Pulmonary artery endothelial cell (primary cell): ENCODE measurements around the gene CHCHD6. TPM values are rescaled to one million over a fixed set of nuclear protein-coding genes. Genes with fewer than 3 reads are reported as not detected.

Source experiments
- DNase-seq: peaks from one replicate; pipeline ENCODE4 v3.0.0-alpha.2; 2011; ENCODE audit warnings: low read depth, low spot score
- total RNA-seq: library from RNA; depleted of rRNA; stranded (reverse); fragments of >200 nt; gene quantifications from 2 replicates; pipeline ENCODE4 v1.2.3, GENCODE V29; 2014

CHCHD6 gene
- total RNA-seq, 1 donor from 2014 or later, result 13.5 TPM

GRCh38 chr3:126937533-126937932 is 233.5 kb downstream of the CHCHD6 start:
- DNase-seq, result no peak

- no peak for DNase-seq
These were observed 233.9 kb downstream of the CHCHD6 start for GRCh38 chr3:126937973-126938372.

- no peak for DNase-seq
These were observed 234.7 kb downstream of the CHCHD6 start for GRCh38 chr3:126938520-126939337.

GRCh38 chr3:126939338-126939718 is 235.3 kb downstream of the CHCHD6 start:
- DNase-seq, result no peak

GRCh38 chr3:126939733-126940132 is 235.7 kb downstream of the CHCHD6 start:
- DNase-seq, result no peak

GRCh38 chr3:126941721-126942270 is 237.8 kb downstream of the CHCHD6 start:
- no peak for DNase-seq

- DNase-seq, result no peak
These were observed 240.3 kb downstream of the CHCHD6 start for GRCh38 chr3:126944089-126944965.

- DNase-seq, result no peak
These were observed 241.2 kb downstream of the CHCHD6 start for GRCh38 chr3:126945171-126945721.

GRCh38 chr3:126945891-126946290 is 241.9 kb downstream of the CHCHD6 start:
- DNase-seq, result no peak

- DNase-seq, result no peak
These were observed 242.4 kb downstream of the CHCHD6 start for GRCh38 chr3:126946405-126946804.

- no peak for DNase-seq
These were observed 243.4 kb downstream of the CHCHD6 start for GRCh38 chr3:126947429-126947828.

GRCh38 chr3:126948980-126949535 is 245.0 kb downstream of the CHCHD6 start:
- no peak for DNase-seq

- DNase-seq, result no peak
These were observed 247.5 kb downstream of the CHCHD6 start for GRCh38 chr3:126951561-126951960.

- no peak for DNase-seq
These were observed 248.4 kb downstream of the CHCHD6 start for GRCh38 chr3:126952261-126952982.

GRCh38 chr3:126952983-126953660 is 249.1 kb downstream of the CHCHD6 start:
- DNase-seq, result no peak

GRCh38 chr3:126954141-126954842 is 250.3 kb downstream of the CHCHD6 start:
- no peak for DNase-seq

GRCh38 chr3:126955004-126955790 is 251.2 kb downstream of the CHCHD6 start:
- no peak for DNase-seq

- no peak for DNase-seq
These were observed 252.3 kb downstream of the CHCHD6 start for GRCh38 chr3:126956361-126956760.
